H9 (cell line): Measurements from ENCODE around the gene XG. TPM values are rescaled to one million over a fixed set of nuclear protein-coding genes. Genes with fewer than 3 reads are reported as not detected.

Experiments used
- DNase-seq: peaks from one replicate; pipeline ENCODE4 v3.0.0-alpha.2; 2017
- H2AFZ ChIP-seq: one replicate; pipeline ENCODE4 v1.6.1; 2013; ENCODE audit warnings: mild to moderate bottlenecking, low read length, control low read depth, moderate library complexity
- H2AK5ac ChIP-seq: 2 replicates; pipeline ENCODE4 v1.6.1; 2013; ENCODE audit warnings: low read length, control low read depth, mixed read lengths; ENCODE audit not compliant: insufficient read length
- H2BK120ac ChIP-seq: one replicate; pipeline ENCODE4 v1.6.1; 2013; ENCODE audit warnings: low read depth, mild to moderate bottlenecking, low read length, control low read depth, inconsistent platforms; ENCODE audit not compliant: poor library complexity, severe bottlenecking
- H2BK12ac ChIP-seq: 2 replicates; pipeline ENCODE4 v1.6.1; 2013; ENCODE audit warnings: low read length, control low read depth, mixed read lengths, low read depth; ENCODE audit not compliant: insufficient read length
- H2BK15ac ChIP-seq: 2 replicates; pipeline ENCODE4 v1.6.1; 2013; ENCODE audit warnings: low read depth, low read length, control low read depth
- H2BK20ac ChIP-seq: one replicate; pipeline ENCODE4 v1.6.1; 2013; ENCODE audit warnings: low read depth, mild to moderate bottlenecking, low read length, control low read depth, inconsistent platforms; ENCODE audit not compliant: poor library complexity, severe bottlenecking
- H2BK5ac ChIP-seq: 2 replicates; pipeline ENCODE4 v1.6.1; 2013; ENCODE audit warnings: low read length, control low read depth, mixed read lengths; ENCODE audit not compliant: insufficient read length
- H3K14ac ChIP-seq: 2 replicates; pipeline ENCODE4 v1.6.1; 2013; ENCODE audit warnings: low read length, control low read depth; ENCODE audit not compliant: insufficient read depth
- H3K18ac ChIP-seq: 2 replicates; pipeline ENCODE4 v1.6.1; 2013; ENCODE audit warnings: low read depth, mild to moderate bottlenecking, mixed read lengths, low read length, control low read depth; ENCODE audit not compliant: insufficient read length
- H3K23ac ChIP-seq: 2 replicates; pipeline ENCODE4 v1.6.1; 2013; ENCODE audit warnings: low read length, control low read depth, mixed read lengths, low read depth; ENCODE audit not compliant: insufficient read length
- H3K23me2 ChIP-seq: 2 replicates; pipeline ENCODE4 v1.6.1; 2013; ENCODE audit warnings: low read depth, mild to moderate bottlenecking, mixed read lengths, low read length, control low read depth; ENCODE audit not compliant: insufficient read length, poor library complexity, severe bottlenecking
- H3K27ac ChIP-seq: 2 replicates; pipeline ENCODE4 v1.5.1; 2013; ENCODE audit warnings: low read length, control low read depth, mixed read lengths, low read depth; ENCODE audit not compliant: insufficient read length
- H3K27me3 ChIP-seq: 2 replicates; pipeline ENCODE4 v1.6.1; 2013; ENCODE audit warnings: low read length, control low read depth, inconsistent platforms; ENCODE audit not compliant: insufficient read depth
- H3K4ac ChIP-seq: 2 replicates; pipeline ENCODE4 v1.6.1; 2013; ENCODE audit warnings: low read depth, mild to moderate bottlenecking, control low read depth, inconsistent platforms, low read length, moderate library complexity
- H3K4me1 ChIP-seq: 2 replicates; pipeline ENCODE4 v1.6.1; 2013; ENCODE audit warnings: low read length, control low read depth, inconsistent platforms; ENCODE audit not compliant: insufficient read depth
- H3K4me2 ChIP-seq: 2 replicates; pipeline ENCODE4 v1.6.1; 2013; ENCODE audit warnings: low read length, control low read depth, mixed read lengths; ENCODE audit not compliant: insufficient read length, insufficient read depth
- H3K56ac ChIP-seq: 2 replicates; pipeline ENCODE4 v1.6.1; 2013; ENCODE audit warnings: low read depth, mild to moderate bottlenecking, mixed read lengths, low read length, control low read depth; ENCODE audit not compliant: insufficient read length
- H3K79me1 ChIP-seq: 2 replicates; pipeline ENCODE4 v1.6.1; 2013; ENCODE audit warnings: low read depth, mild to moderate bottlenecking, moderate library complexity, low read length, control low read depth, inconsistent platforms; ENCODE audit not compliant: insufficient read depth, poor library complexity, severe bottlenecking
- H3K79me2 ChIP-seq: 2 replicates; pipeline ENCODE4 v1.6.1; 2013; ENCODE audit warnings: low read length, control low read depth, inconsistent platforms; ENCODE audit not compliant: insufficient read depth
- H3K9ac ChIP-seq: 2 replicates; pipeline ENCODE4 v1.6.1; 2013; ENCODE audit warnings: low read length, control low read depth, mixed read lengths; ENCODE audit not compliant: insufficient read length; ENCODE audit errors: extremely low read depth
- H3K9me3 ChIP-seq: one replicate; pipeline ENCODE4 v1.6.1; 2013; ENCODE audit warnings: low read depth, low read length, inconsistent platforms; ENCODE audit not compliant: control insufficient read depth
- H3T11ph ChIP-seq: one replicate; pipeline ENCODE4 v1.6.1; 2013; ENCODE audit warnings: mild to moderate bottlenecking, low read length, control low read depth, inconsistent platforms
- H4K20me1 ChIP-seq: one replicate; pipeline ENCODE4 v1.6.1; 2013; ENCODE audit not compliant: control insufficient read depth, insufficient read length, insufficient read depth
- H4K5ac ChIP-seq: 2 replicates; pipeline ENCODE4 v1.6.1; 2013; ENCODE audit warnings: low read depth, mild to moderate bottlenecking, mixed read lengths, low read length, control low read depth; ENCODE audit not compliant: insufficient read length
- H4K8ac ChIP-seq: replicated peaks from 2 replicates; pipeline ENCODE4 v1.6.1; 2013; ENCODE audit warnings: low read length, control low read depth, mixed read lengths, low read depth; ENCODE audit not compliant: insufficient read length
- H4K91ac ChIP-seq: 2 replicates; pipeline ENCODE4 v1.6.1; 2013; ENCODE audit warnings: low read depth, mild to moderate bottlenecking, moderate library complexity, mixed read lengths, low read length, control low read depth; ENCODE audit not compliant: insufficient read length
- H3K27ac Mint-ChIP-seq, 3 experiments: 2 replicates in 2 of 3; 3 replicates in 1 of 3; pipeline ENCODE4 v1.8.0; 2020 to 2021; ENCODE audit warnings: mixed read lengths in 3 of 3, mild to moderate bottlenecking in 1 of 3, moderate library complexity in 1 of 3
- H3K27me3 Mint-ChIP-seq: 2 replicates; pipeline ENCODE4 v1.8.0; 2021; ENCODE audit warnings: low read depth, mild to moderate bottlenecking, moderate library complexity, mixed read lengths
- H3K36me3 Mint-ChIP-seq, 3 experiments: 2 replicates in 2 of 3; 3 replicates in 1 of 3; pipeline ENCODE4 v1.8.0; 2020 to 2021; ENCODE audit warnings: low read depth in 3 of 3, mixed read lengths in 3 of 3; ENCODE audit not compliant: insufficient read depth in 1 of 3
- H3K4me1 Mint-ChIP-seq, 2 experiments: 2 replicates each; pipeline ENCODE4 v1.8.0; 2020; ENCODE audit warnings: mixed read lengths in 2 of 2
- H3K4me3 Mint-ChIP-seq, 2 experiments: 2 replicates in 1 of 2; 3 replicates in 1 of 2; pipeline ENCODE4 v1.8.0; 2020 to 2021; ENCODE audit warnings: mild to moderate bottlenecking in 2 of 2, mixed read lengths in 2 of 2, moderate library complexity in 1 of 2
- H3K9me3 Mint-ChIP-seq, 2 experiments: 2 replicates in 1 of 2; 3 replicates in 1 of 2; pipeline ENCODE4 v1.8.0; 2020; ENCODE audit warnings: mild to moderate bottlenecking in 2 of 2, mixed read lengths in 2 of 2, moderate library complexity in 1 of 2
- WGBS: extraction: QIAGEN DNeasy Blood & Tissue Kit; methylation state at CpG from one replicate; pipeline ENCODE4 v1.1.7; 2013; ENCODE audit warnings: missing lambda C conversion rate, low lambda C conversion rate, mixed read lengths; ENCODE audit not compliant: insufficient read length; ENCODE audit errors: extremely low coverage; 5-methylcytosine and 5-hydroxymethylcytosine counted together
- total RNA-seq: library from RNA; stranded (reverse); gene quantifications from 2 replicates; pipeline ENCODE4 v1.2.1, GENCODE V29; 2021
- TF ChIP-seq, protein P1 (sequence below): fragments of 200-600 bp; sonication (generic); conservative IDR thresholded peaks from 3 replicates; pipeline ENCODE4 v1.8.0; 2021; ENCODE audit warnings: antibody characterized with exemption, mild to moderate bottlenecking

The XG gene
- total RNA-seq, 1 experiment from 2014 or later: 1.1 TPM

GRCh38 chrX:2712428-2712827 is 39.4 kb upstream of the XG start:
- Mint-ChIP-seq H3K9me3 (no peaks in the 10 kb centered on the region; a peak in 2 of 5 replicates), H3K4me1 (peaks cover 32% of the 10 kb centered on the region in 2 experiments), H3K36me3 (peaks cover 9 to 16% (median 16%) of the 10 kb centered on the region in 3 experiments; a peak in 6 of 7 replicates), H3K27ac (no peak overlapping the region), H3K4me3 (no peak overlapping the region), H3K27me3 (no peaks in the 10 kb centered on the region; the same call in 1 of the 2 replicates)
- Histone ChIP-seq H3K27me3 (no peaks in the 10 kb centered on the region), H3K23me2 (no peaks in the 10 kb centered on the region), H3K23ac (no peak overlapping the region), H3T11ph (no peak overlapping the region), H3K56ac (no peak overlapping the region), H3K4me1 (peaks cover 12% of the 10 kb centered on the region; the same call in 1 of the 2 replicates), H3K9ac (no peak overlapping the region), H4K5ac (no peak overlapping the region), H2BK120ac (no peak overlapping the region), H2AFZ (no peak overlapping the region), H2BK20ac (no peak overlapping the region), H4K91ac (no peak overlapping the region), H2BK5ac (no peak overlapping the region), H3K14ac (no peak overlapping the region), H3K27ac (no peak overlapping the region), H3K4me2 (no peak overlapping the region), H3K79me1 (no peaks in the 10 kb centered on the region), H3K4ac (no peak overlapping the region), H2AK5ac (no peak overlapping the region), H3K79me2 (no peaks in the 10 kb centered on the region), H3K9me3 (no peaks in the 10 kb centered on the region), H2BK15ac (no peak overlapping the region), H4K8ac (no peak overlapping the region), H2BK12ac (no peak overlapping the region), H4K20me1 (no peaks in the 10 kb centered on the region), H3K18ac (no peak overlapping the region)
- TF ChIP-seq, protein P1, sequence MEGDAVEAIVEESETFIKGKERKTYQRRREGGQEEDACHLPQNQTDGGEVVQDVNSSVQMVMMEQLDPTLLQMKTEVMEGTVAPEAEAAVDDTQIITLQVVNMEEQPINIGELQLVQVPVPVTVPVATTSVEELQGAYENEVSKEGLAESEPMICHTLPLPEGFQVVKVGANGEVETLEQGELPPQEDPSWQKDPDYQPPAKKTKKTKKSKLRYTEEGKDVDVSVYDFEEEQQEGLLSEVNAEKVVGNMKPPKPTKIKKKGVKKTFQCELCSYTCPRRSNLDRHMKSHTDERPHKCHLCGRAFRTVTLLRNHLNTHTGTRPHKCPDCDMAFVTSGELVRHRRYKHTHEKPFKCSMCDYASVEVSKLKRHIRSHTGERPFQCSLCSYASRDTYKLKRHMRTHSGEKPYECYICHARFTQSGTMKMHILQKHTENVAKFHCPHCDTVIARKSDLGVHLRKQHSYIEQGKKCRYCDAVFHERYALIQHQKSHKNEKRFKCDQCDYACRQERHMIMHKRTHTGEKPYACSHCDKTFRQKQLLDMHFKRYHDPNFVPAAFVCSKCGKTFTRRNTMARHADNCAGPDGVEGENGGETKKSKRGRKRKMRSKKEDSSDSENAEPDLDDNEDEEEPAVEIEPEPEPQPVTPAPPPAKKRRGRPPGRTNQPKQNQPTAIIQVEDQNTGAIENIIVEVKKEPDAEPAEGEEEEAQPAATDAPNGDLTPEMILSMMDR: no peak
- no peak for DNase-seq
- WGBS: no CpG with 5 or more reads among the region's 9 CpGs
